Lower leg skin (tissue), 4 donors: ENCODE results near the gene FGF12. TPM values are rescaled to one million over a fixed set of nuclear protein-coding genes. Genes with fewer than 3 reads are reported as not detected.
"Not testable (repeated sequence)": the region's sequence is repeated elsewhere in the genome, so short reads cannot be mapped to it uniquely, and the experiment has no call there.

Source experiments
- DNase-seq, 2 donors: peaks; one replicate each; pipeline ENCODE4 v3.0.0-alpha.2; 2019; ENCODE audit warnings: low spot score in 2 of 2
- H3K4me3 ChIP-seq: fragments of 200-600 bp; sonication (generic); 2 replicates; pipeline ENCODE4 v1.5.1; 2017; ENCODE audit warnings: mild to moderate bottlenecking, low read depth; ENCODE audit not compliant: poor library complexity, severe bottlenecking
- CTCF ChIP-seq, 3 donors: fragments of 450-650 bp; IDR thresholded peaks; one replicate each; pipeline ENCODE4 v1.5.1; 2016; ENCODE audit warnings: antibody characterized with exemption in 3 of 3, mild to moderate bottlenecking in 3 of 3, moderate library complexity in 2 of 3
- POLR2A ChIP-seq, 2 donors: fragments of 450-650 bp; IDR thresholded peaks; one replicate each; pipeline ENCODE4 v1.6.1; 2016 to 2017; ENCODE audit warnings: antibody characterized with exemption in 2 of 2, mild to moderate bottlenecking in 1 of 2, moderate library complexity in 1 of 2
- WGBS, 2 donors: methylation state at CpG; one replicate each; pipeline ENCODE4 v1.1.5; 2018; 5-methylcytosine and 5-hydroxymethylcytosine counted together
- intact Hi-C: fragments of 100-400 bp; cut with DNase I; formaldehyde crosslinking; loops from one replicate; pipeline ENCODE4 v1.15.0; 2023; ENCODE audit warnings: low total_unique reads
- total RNA-seq, 4 donors: library from RNA; depleted of rRNA; stranded (reverse); fragments of >200 nt; gene quantifications; one replicate each; pipeline ENCODE4 v1.1.0, GENCODE V29; 2016

FGF12 gene
- under 1 TPM in 3 of 4 donors, not detected in 1; 0.05 to 0.45 (median 0.19) TPM for total RNA-seq

- TF ChIP-seq CTCF (IDR thresholded peaks at IDR 0.05): no peak
- TF ChIP-seq POLR2A (IDR thresholded peaks at IDR 0.05): no peak
- no peak within 1 kb of the TSS for H3K4me3 ChIP-seq
- 2 to 3% methylated on average over 36 of the region's 36 CpGs for WGBS, 2 donors
- intact Hi-C loops: no loop called here
- no peak for DNase-seq
Observed at GRCh38 chr3:192727032-192727847, at the start of gene FGF12. TSS of gene FGF12 (minus strand) at chr3:192727541.

GRCh38 chr3:192774341-192774740 is 47.0 kb upstream of the FGF12 start:
- H3K4me3 ChIP-seq, DNase-seq, intact Hi-C loops: not testable (repeated sequence)
- WGBS, 2 donors: 69 to 72% methylated on average over 4 of the region's 4 CpGs

- 52 to 59% methylated on average over 5 of the region's 5 CpGs for WGBS, 2 donors
- TF ChIP-seq POLR2A (IDR thresholded peaks at IDR 0.05) (no peak), CTCF (IDR thresholded peaks at IDR 0.05) (no peak)
- H3K4me3 ChIP-seq: no peak overlapping the region
- intact Hi-C loops: no loop called here
- DNase-seq: no peak
Observed at GRCh38 chr3:192772240-192772894, 45.0 kb upstream of the FGF12 start.

- no peak overlapping the region for H3K4me3 ChIP-seq
Observed at GRCh38 chr3:192758654-192759053, 31.3 kb upstream of the FGF12 start.

GRCh38 chr3:192751148-192751547 is 23.8 kb upstream of the FGF12 start:
- intact Hi-C loops: no loop called here
- TF ChIP-seq CTCF (IDR thresholded peaks at IDR 0.05) (no peak), POLR2A (IDR thresholded peaks at IDR 0.05) (no peak)
- WGBS, 2 donors: 41 to 46% methylated on average over 2 of the region's 2 CpGs
- no peak for DNase-seq
- H3K4me3 ChIP-seq: no peak overlapping the region

More at GRCh38 chr3:192758654-192759053, 31.3 kb upstream of the FGF12 start:
- 84 to 86% methylated on average over 7 of the region's 7 CpGs for WGBS, 2 donors
- intact Hi-C loops: no loop called here
- TF ChIP-seq CTCF (IDR thresholded peaks at IDR 0.05) (no peak), POLR2A (IDR thresholded peaks at IDR 0.05) (no peak)
- DNase-seq: no peak

- no peak for TF ChIP-seq CTCF (IDR thresholded peaks at IDR 0.05)
- whole genome bisulfite sequencing, 2 donors: 43 to 60% methylated on average over 5 of the region's 5 CpGs
- intact Hi-C loops: no loop called here
Observed at GRCh38 chr3:192750201-192750600, 22.9 kb upstream of the FGF12 start.

More at GRCh38 chr3:192750201-192750600, 22.9 kb upstream of the FGF12 start:
- no peak for DNase-seq
- no peak overlapping the region for H3K4me3 ChIP-seq
